ENCODE results near the gene FBXL3. TPM values are rescaled to one million over a fixed set of nuclear protein-coding genes. Genes with fewer than 3 reads are reported as not detected.

Gene FBXL3
- total and polyA plus RNA-seq, 2 of the 13 experiments (the other 11 are each of a cell fraction or from before 2014, with no cell fraction given), result 11.5 to 18.5 TPM

- Histone ChIP-seq H3K27me3 (ENCODE audit: control insufficient read depth in 1 of 2, insufficient read depth in 2 of 2, low read length in 2 of 2) (no peaks in the 10 kb centered on the region), H3K36me3 (replicated peaks in 1 of 2; ENCODE audit: control insufficient read depth in 1 of 2, insufficient read depth in 2 of 2, low read length in 2 of 2) (peaks cover 4 to 64% of the 10 kb centered on the region in 2 experiments), H3K9ac (ENCODE audit: insufficient read depth, low read depth, low read length) (no peak overlapping the region), H3K4me3 (replicated peaks in 1 of 3; ENCODE audit: insufficient read depth in 1 of 3, low read depth in 2 of 3, low read length in 3 of 3) (no peak overlapping the region), H3K4me1 (ENCODE audit: insufficient read depth, low read length) (peaks cover 16% of the 10 kb centered on the region), H3K27ac (ENCODE audit: extremely low read length, insufficient read depth, low read length) (no peak overlapping the region), H2AFZ (ENCODE audit: low read length) (no peak overlapping the region), H3K79me2 (ENCODE audit: insufficient read depth, low read length) (peaks cover 30% of the 10 kb centered on the region), H4K20me1 (ENCODE audit: insufficient read depth, low read length) (peaks cover under 1% of the 10 kb centered on the region; the same call in 1 of the 2 replicates), H3K4me2 (ENCODE audit: low read depth, low read length) (no peak overlapping the region), H3K9me3 (ENCODE audit: low read length) (no peaks in the 10 kb centered on the region)
- POLR2A ChIA-PET, result no interaction called here
- CTCF ChIA-PET (ENCODE audit: low intra/inter-chr PET ratio, low total read pairs), result no interaction called here
- 95% methylated on average over 6 of the region's 6 CpGs for WGBS (ENCODE audit: low lambda C conversion rate)
- intact Hi-C loops (cut with micrococcal nuclease; ENCODE audit: unreplicated experiment), result no loop called here
- no peak for FAIRE-seq
- no peak for ATAC-seq
- DNase-seq (ENCODE audit: low spot score), result no peak
- in situ Hi-C loops (cut with HindIII; ENCODE audit: extremely low pct_ligation_motif_present, low pct_unique_long_range_greater_than_20kb), result no loop called here
- no TSS peak for BruUV-seq (replicated peaks)
- TF ChIP-seq ZNF768 (CRISPR knock-in tag; IDR thresholded peaks at IDR 0.05) (no peak), RARG (CRISPR knock-in tag; IDR thresholded peaks at IDR 0.05; ENCODE audit: low read depth) (no peak), NKX3-1 (CRISPR knock-in tag; IDR thresholded peaks at IDR 0.05) (no peak), REXO4 (CRISPR knock-in tag; IDR thresholded peaks at IDR 0.05; ENCODE audit: borderline replicate concordance) (no peak), MATR3 (CRISPR knock-in tag; IDR thresholded peaks at IDR 0.05) (no peak), DBP (CRISPR knock-in tag; IDR thresholded peaks at IDR 0.05; ENCODE audit: not compliant biosample characterization) (no peak), ZNF678 (CRISPR knock-in tag; IDR thresholded peaks at IDR 0.05) (no peak), ATF2 (CRISPR knock-in tag; IDR thresholded peaks at IDR 0.05) (no peak), RFXAP (CRISPR knock-in tag; IDR thresholded peaks at IDR 0.05; ENCODE audit: borderline replicate concordance) (no peak), ZMYM3 (CRISPR knock-in tag; IDR thresholded peaks at IDR 0.05) (no peak), FIP1L1 (IDR thresholded peaks at IDR 0.05; ENCODE audit: borderline replicate concordance, insufficient read depth, low read depth, low read length) (no peak), HNRNPL (IDR thresholded peaks at IDR 0.05; ENCODE audit: low read depth, low read length) (no peak), FOXP1 (IDR thresholded peaks at IDR 0.05) (no peak), FOXP1 (CRISPR knock-in tag; IDR thresholded peaks at IDR 0.05) (no peak), MED13 (CRISPR knock-in tag; IDR thresholded peaks at IDR 0.05) (no peak), POLR2AphosphoS2 (IDR thresholded peaks at IDR 0.05; ENCODE audit: low read depth, low read length) (no peak), GABPB1 (CRISPR knock-in tag; IDR thresholded peaks at IDR 0.05) (no peak), NFE2L2 (IDR thresholded peaks at IDR 0.05; ENCODE audit: low read length) (no peak), ZNF460 (CRISPR knock-in tag; IDR thresholded peaks at IDR 0.05; ENCODE audit: borderline replicate concordance) (no peak), ZBTB21 (CRISPR knock-in tag; IDR thresholded peaks at IDR 0.05) (no peak)
These were observed 9.9 kb downstream of the FBXL3 start for GRCh38 chr13:77016888-77017623.

Measured in HepG2 (cell line).